Esophagus squamous epithelium (tissue), 5 donors: ENCODE results near the gene ATP2B2. TPM values are rescaled to one million over a fixed set of nuclear protein-coding genes. Genes with fewer than 3 reads are reported as not detected.
"Not testable (repeated sequence)": the region's sequence is repeated elsewhere in the genome, so short reads cannot be mapped to it uniquely, and the experiment has no call there.

Source experiments
- DNase-seq: peaks from one replicate; lab custom pipeline; 2025; lab: John Stamatoyannopoulos, UW
- H3K27ac ChIP-seq, 4 donors: fragments of 200-600 bp; sonication (generic); one replicate each; pipeline ENCODE4 v1.5.1; 2016 to 2019; ENCODE audit warnings: mild to moderate bottlenecking in 1 of 4
- H3K27me3 ChIP-seq, 4 donors: fragments of 200-600 bp; sonication (generic); 1 replicate in 3 of 4; 2 replicates in 1 of 4; pipeline versions ENCODE4 v1.5.1 to v1.6.0; 2017 to 2021; ENCODE audit warnings: antibody characterized with exemption in 1 of 4
- H3K36me3 ChIP-seq, 3 donors: fragments of 200-600 bp; sonication (generic); one replicate each; pipeline ENCODE4 v1.5.1; 2016 to 2019
- H3K4me1 ChIP-seq, 3 donors: fragments of 200-600 bp; sonication (generic); one replicate each; pipeline ENCODE4 v1.5.1; 2017 to 2019
- H3K4me3 ChIP-seq, 4 donors: fragments of 200-600 bp; sonication (generic); 1 replicate in 3 of 4; 2 replicates in 1 of 4; pipeline ENCODE4 v1.5.1; 2016 to 2019; ENCODE audit warnings: mild to moderate bottlenecking in 2 of 4, moderate library complexity in 1 of 4
- H3K9me3 ChIP-seq, 3 donors: fragments of 200-600 bp; sonication (generic); one replicate each; pipeline ENCODE4 v1.5.1; 2016 to 2019
- CTCF ChIP-seq, 6 experiments: fragments of 450-650 bp in 4 of 6; fragments of 200-600 bp in 2 of 6; sonication (generic) in 2 of 6; IDR thresholded peaks; one replicate each; pipeline ENCODE4 v1.5.1; 2016 to 2019; ENCODE audit warnings: antibody characterized with exemption in 6 of 6, mild to moderate bottlenecking in 4 of 6, moderate library complexity in 4 of 6
- POLR2A ChIP-seq, 4 donors: fragments of 450-650 bp; IDR thresholded peaks; one replicate each; pipeline ENCODE4 v1.6.1; 2017; ENCODE audit warnings: antibody characterized with exemption in 4 of 4, mild to moderate bottlenecking in 4 of 4, moderate library complexity in 3 of 4
- WGBS, 2 donors: methylation state at CpG; one replicate each; pipeline ENCODE4 v1.1.5; 2018; 5-methylcytosine and 5-hydroxymethylcytosine counted together
- intact Hi-C: fragments of 100-400 bp; cut with DNase I; formaldehyde crosslinking; loops from one replicate; pipeline ENCODE4 v1.15.0; 2022
- total RNA-seq, 4 donors: library from RNA; depleted of rRNA; stranded (reverse); fragments of >200 nt; gene quantifications; one replicate each; pipeline ENCODE4 v1.1.0, GENCODE V29; 2016
- donor health status: DM: yes; HTN: yes; CAD: no.

ATP2B2 gene
- total RNA-seq, 4 donors from 2014 or later = 0.31 to 0.57 (median 0.42) TPM

GRCh38 chr3:10299175-10299574 is 206.2 kb downstream of the ATP2B2 start:
- Histone ChIP-seq H3K9me3 (no peaks in the 10 kb centered on the region), H3K27ac (no peak overlapping the region), H3K4me1 (no peaks in the 10 kb centered on the region), H3K27me3 (no peaks in the 10 kb centered on the region), H3K36me3 (peaks cover 20 to 78% (median 23%) of the 10 kb centered on the region in 3 donors), H3K4me3 (no peak overlapping the region)
- 79 to 95% methylated on average over 2 of the region's 2 CpGs for WGBS, 2 donors
- no peak for DNase-seq
- TF ChIP-seq POLR2A (IDR thresholded peaks at IDR 0.05) = no peak
- intact Hi-C loops = no loop called here

- peaks cover 9 to 67% (median 23%) of the 10 kb centered on the region in 3 donors for H3K36me3 ChIP-seq
- intact Hi-C loops, H3K27ac ChIP-seq, DNase-seq, H3K4me3 ChIP-seq, H3K4me1 ChIP-seq, H3K9me3 ChIP-seq, H3K27me3 ChIP-seq: not testable (repeated sequence)
- no CpG with 5 or more reads among the region's 1 CpG for WGBS, 2 donors
Measured at GRCh38 chr3:10298064-10298463, 207.3 kb downstream of the ATP2B2 start.

- H3K4me3 ChIP-seq = no peak overlapping the region
Measured at GRCh38 chr3:10294030-10294586, 211.3 kb downstream of the ATP2B2 start.

GRCh38 chr3:10292505-10293419 is 212.6 kb downstream of the ATP2B2 start, which contains the start of gene GHRL:
GHRL (minus strand) TSS chr3:10292947; CDS start chr3:10290180, 2,767 bp downstream.
- no peak within 1 kb of the TSS for H3K4me3 ChIP-seq
- no peaks in the 10 kb centered on the region for H3K9me3 ChIP-seq
- H3K4me1 ChIP-seq = peaks cover 0 to 5% (median 0%) of the 10 kb centered on the region in 3 donors
- no peak within 1 kb of the TSS for H3K27ac ChIP-seq
- peaks cover 0 to 56% (median 8%) of the 10 kb centered on the region in 3 donors for H3K36me3 ChIP-seq
- intact Hi-C loops = no loop called here
- DNase-seq = no peak
- TF ChIP-seq POLR2A (IDR thresholded peaks at IDR 0.05) = no peak
- TF ChIP-seq CTCF (IDR thresholded peaks at IDR 0.05) = no peak
- WGBS, 2 donors = 58 to 67% methylated on average over 12 of the region's 12 CpGs
- no peaks in the 10 kb centered on the region for H3K27me3 ChIP-seq

More at GRCh38 chr3:10294030-10294586, 211.3 kb downstream of the ATP2B2 start:
- H3K27me3 ChIP-seq = no peaks in the 10 kb centered on the region
- TF ChIP-seq CTCF (IDR thresholded peaks at IDR 0.05) = no peak
- WGBS, 2 donors = 84 to 91% methylated on average over 12 of the region's 12 CpGs
- intact Hi-C loops = no loop called here
- H3K36me3 ChIP-seq = peaks cover 0 to 51% (median 5%) of the 10 kb centered on the region in 3 donors
- no peak overlapping the region for H3K27ac ChIP-seq
- DNase-seq = no peak
- no peaks in the 10 kb centered on the region for H3K9me3 ChIP-seq
- peaks cover 0 to 5% (median 0%) of the 10 kb centered on the region in 3 donors for H3K4me1 ChIP-seq

GRCh38 chr3:10291641-10292040 is 213.7 kb downstream of the ATP2B2 start:
- Histone ChIP-seq H3K9me3 (no peaks in the 10 kb centered on the region), H3K36me3 (peaks cover 6 to 55% (median 8%) of the 10 kb centered on the region in 3 donors), H3K4me3 (no peak overlapping the region), H3K27ac (no peak overlapping the region), H3K4me1 (peaks cover 0 to 12% (median 0%) of the 10 kb centered on the region in 3 donors), H3K27me3 (no peaks in the 10 kb centered on the region)
- no peak for DNase-seq
- WGBS, 2 donors = 90 to 91% methylated on average over 5 to 6 of the region's 6 CpGs
- TF ChIP-seq CTCF (IDR thresholded peaks at IDR 0.05) (no peak), POLR2A (IDR thresholded peaks at IDR 0.05) (no peak)
- intact Hi-C loops = no loop called here
